Activated CD4-positive, alpha-beta T cell treated with anti-CD3 and anti-CD28 coated beads for 1 hour (primary cell): Measurements from ENCODE around the gene KDM1B.

Experiments used
- DNase-seq: peaks from one replicate; pipeline ENCODE4 v3.0.0-alpha.2; 2020

Gene KDM1B

GRCh38 chr6:18235524-18235923 lies 80.3 kb downstream of the KDM1B start:
- DNase-seq: no peak

- DNase-seq: no peak
These were observed 81.9 kb downstream of the KDM1B start for GRCh38 chr6:18237167-18237566.

- DNase-seq: no peak
These were observed 85.0 kb downstream of the KDM1B start for GRCh38 chr6:18240230-18240629.

- no peak for DNase-seq
These were observed 86.2 kb downstream of the KDM1B start for GRCh38 chr6:18241208-18242038.

GRCh38 chr6:18242062-18242851 lies 87.0 kb downstream of the KDM1B start:
- no peak for DNase-seq

- no peak for DNase-seq
These were observed 88.2 kb downstream of the KDM1B start for GRCh38 chr6:18243302-18243893.

GRCh38 chr6:18244251-18244650 lies 89.0 kb downstream of the KDM1B start:
- no peak for DNase-seq

GRCh38 chr6:18245079-18245478 lies 89.9 kb downstream of the KDM1B start:
- DNase-seq: no peak

- DNase-seq: no peak
These were observed 90.4 kb downstream of the KDM1B start for GRCh38 chr6:18245642-18246041.

GRCh38 chr6:18246205-18246604 lies 91.0 kb downstream of the KDM1B start:
- no peak for DNase-seq

- DNase-seq: no peak
These were observed 91.8 kb downstream of the KDM1B start for GRCh38 chr6:18247002-18247401.

GRCh38 chr6:18248698-18249097 lies 93.5 kb downstream of the KDM1B start:
- no peak for DNase-seq

GRCh38 chr6:18249271-18249670 lies 94.0 kb downstream of the KDM1B start:
- no peak for DNase-seq

- DNase-seq: no peak
These were observed 98.4 kb downstream of the KDM1B start for GRCh38 chr6:18253635-18254034.

GRCh38 chr6:18254793-18255192 lies 99.6 kb downstream of the KDM1B start:
- no peak for DNase-seq

GRCh38 chr6:18259675-18260447 lies 104.6 kb downstream of the KDM1B start:
- no peak for DNase-seq

GRCh38 chr6:18260448-18261106 lies 105.4 kb downstream of the KDM1B start:
- DNase-seq: no peak

GRCh38 chr6:18261877-18262276 lies 106.7 kb downstream of the KDM1B start:
- DNase-seq: no peak

- no peak for DNase-seq
These were observed 107.6 kb downstream of the KDM1B start for GRCh38 chr6:18262702-18263417.

- no peak for DNase-seq
These were observed 108.4 kb downstream of the KDM1B start for GRCh38 chr6:18263418-18264218.
